ENCODE results near the gene TLE5.
"Not testable (repeated sequence)": the region's sequence is repeated elsewhere in the genome, so short reads cannot be mapped to it uniquely, and the experiment has no call there.

The TLE5 gene

GRCh38 chr19:3025549-3025886 is 36.8 kb downstream of the TLE5 start:
- no peak for DNase-seq (ENCODE audit: low read depth in 2 of 2)

- DNase-seq (ENCODE audit: low read depth in 2 of 2) = no peak
Measured at GRCh38 chr19:3024870-3025548, 37.3 kb downstream of the TLE5 start.

- DNase-seq (ENCODE audit: low read depth in 2 of 2) = no peak
Measured at GRCh38 chr19:3024509-3024869, 37.8 kb downstream of the TLE5 start.

GRCh38 chr19:3020321-3020960 is 41.9 kb downstream of the TLE5 start:
- no peak for DNase-seq (ENCODE audit: low read depth in 2 of 2)

- no peak for DNase-seq (ENCODE audit: low read depth in 2 of 2)
Measured at GRCh38 chr19:3019211-3019854, 43.0 kb downstream of the TLE5 start.

GRCh38 chr19:3017923-3018322 is 44.4 kb downstream of the TLE5 start:
- DNase-seq (ENCODE audit: low read depth in 2 of 2) = no peak

DNA sequence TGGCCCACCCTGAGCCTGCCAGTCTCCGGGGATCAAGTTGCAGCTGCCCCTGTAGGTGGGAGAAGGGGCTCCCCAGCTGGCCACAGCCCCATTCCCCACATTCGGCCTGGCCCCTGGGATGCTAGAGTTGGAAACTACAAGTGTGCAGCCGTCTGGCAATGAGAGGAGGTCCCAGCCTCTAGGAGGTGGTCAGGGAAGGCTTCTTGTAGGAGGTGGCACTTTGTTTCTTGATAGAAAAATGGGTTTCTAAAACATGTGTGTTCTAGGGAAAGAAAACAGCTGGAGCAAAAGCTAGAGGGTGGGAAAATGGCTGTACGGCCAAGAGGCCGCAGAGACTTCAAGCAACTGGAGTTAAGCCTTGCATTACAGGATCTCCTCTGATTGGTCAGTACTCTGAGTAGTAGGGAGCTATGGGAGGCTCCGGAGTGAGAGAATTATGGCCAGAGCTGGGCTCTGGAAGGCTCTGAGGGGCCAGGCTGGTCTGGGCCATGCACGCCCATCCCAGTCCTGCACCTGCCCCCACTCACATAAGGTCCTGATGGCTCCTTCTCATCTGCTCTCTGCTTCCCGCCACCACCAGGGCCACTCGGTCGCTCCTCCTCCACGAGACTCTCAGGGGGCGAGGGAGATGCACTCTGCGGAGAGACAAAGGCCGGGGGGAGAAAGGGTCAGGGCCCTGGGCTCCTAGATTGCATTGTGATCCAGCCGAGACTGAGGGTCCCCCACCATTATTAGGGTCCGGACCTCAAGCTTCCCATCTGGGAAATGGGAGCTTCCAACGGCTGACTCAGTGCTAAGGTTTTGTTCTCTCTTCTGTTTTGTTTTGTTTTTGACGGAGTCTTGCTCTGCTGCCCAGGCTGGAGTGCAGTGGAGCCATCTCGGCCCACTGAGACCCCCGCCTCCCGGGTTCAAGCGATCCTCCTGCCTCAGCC is 46.9 kb downstream of the TLE5 start:
- DNase-seq (ENCODE audit: low read depth in 2 of 2) = no peak

GRCh38 chr19:3014135-3014534 is 48.2 kb downstream of the TLE5 start:
- no peak for DNase-seq (ENCODE audit: low read depth in 2 of 2)

GRCh38 chr19:3013263-3013725 is 49.0 kb downstream of the TLE5 start:
- DNase-seq (ENCODE audit: low read depth in 2 of 2) = no peak

GRCh38 chr19:3012621-3013262 is 49.6 kb downstream of the TLE5 start:
- no peak for DNase-seq (ENCODE audit: low read depth in 2 of 2)

DNA sequence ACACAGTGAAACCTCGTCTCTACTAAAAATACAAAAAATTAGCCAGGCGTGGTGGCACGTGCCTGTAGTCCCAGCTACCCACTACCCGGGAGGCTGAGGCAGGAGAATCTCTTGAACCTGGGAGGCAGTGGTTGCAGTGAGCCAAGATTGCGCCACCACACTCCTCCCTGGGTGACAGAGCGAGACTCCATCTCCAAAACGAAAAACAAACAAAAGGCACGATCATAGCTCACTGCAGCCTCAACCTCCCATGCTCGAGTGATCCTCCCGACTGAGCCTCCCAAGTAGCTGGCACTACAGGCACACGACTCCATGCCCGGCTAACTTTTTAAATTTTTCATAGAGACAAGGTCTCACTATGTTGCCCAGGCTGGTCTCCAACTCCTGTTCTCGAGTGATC is 50.2 kb downstream of the TLE5 start:
- not testable (repeated sequence) for DNase-seq (ENCODE audit: low read depth in 2 of 2)

DNA sequence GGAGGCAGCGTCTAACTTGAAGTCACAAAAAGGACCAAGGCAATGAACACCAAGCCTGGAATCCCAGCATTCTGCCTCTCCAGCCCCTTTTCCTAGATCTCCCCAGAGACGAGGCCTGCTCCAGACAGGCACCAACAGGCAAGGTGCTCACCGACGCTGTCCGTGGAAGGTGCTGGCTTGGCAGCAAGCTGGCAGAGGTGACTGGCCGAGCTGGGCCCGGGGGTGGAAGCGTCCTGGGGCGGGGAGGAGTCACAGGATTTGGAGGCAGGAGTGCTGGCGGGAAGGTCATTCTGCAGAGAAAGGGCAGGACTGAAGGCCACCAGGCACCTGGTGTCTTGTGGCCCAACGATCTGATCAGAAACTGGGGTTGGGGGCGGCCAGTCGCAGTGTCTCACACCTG is 51.4 kb downstream of the TLE5 start:
- no peak for DNase-seq (ENCODE audit: low read depth in 2 of 2)

- DNase-seq (ENCODE audit: low read depth in 2 of 2) = no peak
Measured at GRCh38 chr19:3008994-3009393, 53.3 kb downstream of the TLE5 start.

DNA sequence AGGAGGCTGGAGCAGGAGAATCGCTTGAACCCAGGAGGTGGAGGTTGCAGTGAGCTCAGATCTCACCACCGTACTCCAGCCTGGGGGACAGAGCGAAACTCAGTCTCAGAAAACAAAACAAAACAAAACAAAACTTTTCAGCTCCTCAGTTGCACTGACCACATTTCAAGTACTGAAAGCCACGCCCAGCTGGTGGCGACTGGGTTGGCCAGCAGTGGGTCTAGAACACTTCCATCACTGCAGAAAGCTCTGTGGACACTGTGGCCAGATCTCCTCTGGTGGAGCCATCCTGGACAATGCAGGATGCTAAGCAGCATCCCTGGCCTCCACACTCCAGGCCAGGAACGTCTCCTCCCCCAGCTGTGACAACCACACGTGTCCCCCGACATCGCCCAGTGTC is 54.3 kb downstream of the TLE5 start:
- no peak for DNase-seq (ENCODE audit: low read depth in 2 of 2)

GRCh38 chr19:3006075-3006767 is 56.1 kb downstream of the TLE5 start:
- no peak for DNase-seq (ENCODE audit: low read depth in 2 of 2)

GRCh38 chr19:3005345-3005744 is 57.0 kb downstream of the TLE5 start:
- no peak for DNase-seq (ENCODE audit: low read depth in 2 of 2)

GRCh38 chr19:3004522-3004921 is 57.8 kb downstream of the TLE5 start:
- no peak for DNase-seq (ENCODE audit: low read depth in 2 of 2)

- no peak for DNase-seq (ENCODE audit: low read depth in 2 of 2)
Measured at GRCh38 chr19:3003046-3003445, 59.2 kb downstream of the TLE5 start.

Data from stimulated activated CD8-positive, alpha-beta memory T cell treated with anti-CD3 and anti-CD28 coated beads, Interleukin-7, amount 100 ng/mL, for 1 hour (primary cell).